GM21786 (cell line): ENCODE data around the gene ADGRL2.

Source experiments
- ATAC-seq: cut with Tn5 transposase; IDR thresholded peaks from one replicate; pipeline ENCODE4 v1.9.1; 2021; ENCODE audit not compliant: unreplicated experiment

The ADGRL2 gene

DNA sequence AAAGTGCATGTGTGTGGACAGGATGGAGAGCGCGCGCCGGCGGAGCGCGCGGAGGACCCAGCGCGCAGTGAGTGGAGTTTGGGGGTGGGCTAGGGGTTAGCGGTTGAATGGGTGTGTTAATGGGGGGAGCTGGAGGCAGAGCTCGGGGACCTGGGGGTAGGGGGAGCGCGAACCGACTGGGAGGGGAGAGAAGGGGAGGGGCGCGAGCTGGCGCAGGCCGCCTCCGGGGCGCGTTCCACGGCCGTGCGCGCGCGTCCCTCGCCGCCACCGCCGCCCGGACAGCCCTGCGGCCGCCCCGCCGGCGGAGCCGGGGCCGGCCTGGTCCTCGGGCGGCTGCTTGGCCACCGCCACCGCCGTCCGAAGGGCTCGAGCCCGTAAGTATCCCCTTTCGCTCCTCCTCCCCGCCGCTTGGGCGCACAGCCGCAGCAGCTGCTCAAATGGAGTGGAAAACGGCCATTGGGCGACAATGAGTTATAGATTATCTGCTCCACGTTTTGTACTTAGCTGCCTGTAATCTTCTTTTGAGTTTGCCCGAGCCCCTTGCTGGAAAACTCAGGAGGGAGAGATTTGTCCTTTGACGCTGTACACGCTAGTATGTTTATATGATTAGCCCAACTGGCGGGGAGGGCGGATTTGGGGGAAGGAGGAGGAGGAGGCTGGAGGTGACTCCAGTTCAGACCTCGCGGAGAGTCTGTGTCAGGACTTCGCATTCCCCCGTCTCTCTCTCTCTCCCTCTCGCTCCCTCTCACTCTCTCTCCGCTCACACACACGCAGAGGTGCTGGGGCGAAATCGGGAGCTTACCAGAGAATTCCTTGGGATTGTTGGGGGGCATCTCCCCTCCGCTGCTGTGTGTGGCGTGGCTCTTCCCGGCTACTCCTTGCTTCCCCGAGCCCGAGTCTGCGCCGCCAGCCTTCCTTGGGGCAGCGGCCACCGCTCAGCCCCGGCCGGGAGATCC, at the start of gene ADGRL2:
Gene ADGRL2, plus strand, starts transcription at position 240 of the 956 bp plus-strand sequence. CDS start 36,051 bp downstream, outside the sequence.
- no peak for ATAC-seq

DNA sequence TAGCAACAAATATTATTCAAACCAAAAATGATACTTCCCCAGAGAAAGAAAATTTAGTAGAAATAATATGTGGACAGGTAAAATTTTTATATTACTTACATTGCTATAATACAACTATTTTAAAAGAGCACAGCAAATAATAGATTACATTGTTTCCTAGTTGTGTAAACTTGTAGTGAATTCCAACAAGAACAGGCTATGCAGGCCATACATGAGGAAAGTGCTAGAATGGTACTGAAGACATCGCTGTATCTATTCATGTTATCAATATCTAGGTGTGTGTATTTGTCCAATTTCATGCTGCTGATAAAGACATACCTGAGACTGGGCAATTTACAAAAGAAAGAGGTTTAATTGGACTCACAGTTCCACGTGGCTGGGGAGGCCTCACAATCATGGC, 47.9 kb upstream of the ADGRL2 start:
- no peak for ATAC-seq

DNA sequence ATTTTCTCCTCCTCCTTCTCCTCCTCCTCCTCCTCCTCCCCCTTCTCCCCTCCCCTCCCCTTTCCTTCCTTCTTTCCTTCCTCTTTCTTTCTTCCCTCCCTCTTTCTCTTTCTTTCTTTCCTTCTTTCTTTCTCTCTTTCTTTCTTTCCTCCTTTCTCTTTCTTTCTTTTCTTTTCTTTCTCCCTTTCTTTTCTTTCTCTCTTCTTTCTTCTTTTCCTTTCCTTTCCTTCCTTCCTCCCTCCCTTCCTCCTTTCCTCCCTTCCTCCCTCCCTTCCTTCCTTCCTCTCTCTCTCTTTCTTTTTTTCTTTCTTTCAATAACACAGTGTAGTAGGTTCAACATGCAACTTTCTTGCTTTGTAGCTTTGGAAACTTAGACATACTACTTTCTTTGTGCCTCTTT, 46.3 kb upstream of the ADGRL2 start:
- ATAC-seq = no peak

DNA sequence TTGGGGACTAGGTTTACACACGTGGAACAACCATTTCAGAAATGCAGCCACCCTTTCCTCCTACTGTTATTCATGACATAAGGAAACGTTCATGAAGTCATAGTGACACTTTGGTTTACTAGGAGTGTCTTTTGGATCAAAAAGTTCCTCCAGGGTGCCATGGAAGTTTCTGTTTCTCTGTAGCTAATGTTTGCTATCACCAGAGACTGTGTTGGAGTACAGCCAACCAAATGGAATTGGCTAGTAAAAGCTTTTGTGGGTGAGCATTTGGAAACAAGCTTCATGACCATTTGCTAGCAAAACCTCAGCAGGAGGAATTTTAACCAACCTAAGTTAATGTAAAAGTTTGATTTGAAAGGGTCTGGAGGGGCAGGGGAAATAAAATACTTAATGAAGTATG, 43.9 kb upstream of the ADGRL2 start:
- ATAC-seq = no peak

DNA sequence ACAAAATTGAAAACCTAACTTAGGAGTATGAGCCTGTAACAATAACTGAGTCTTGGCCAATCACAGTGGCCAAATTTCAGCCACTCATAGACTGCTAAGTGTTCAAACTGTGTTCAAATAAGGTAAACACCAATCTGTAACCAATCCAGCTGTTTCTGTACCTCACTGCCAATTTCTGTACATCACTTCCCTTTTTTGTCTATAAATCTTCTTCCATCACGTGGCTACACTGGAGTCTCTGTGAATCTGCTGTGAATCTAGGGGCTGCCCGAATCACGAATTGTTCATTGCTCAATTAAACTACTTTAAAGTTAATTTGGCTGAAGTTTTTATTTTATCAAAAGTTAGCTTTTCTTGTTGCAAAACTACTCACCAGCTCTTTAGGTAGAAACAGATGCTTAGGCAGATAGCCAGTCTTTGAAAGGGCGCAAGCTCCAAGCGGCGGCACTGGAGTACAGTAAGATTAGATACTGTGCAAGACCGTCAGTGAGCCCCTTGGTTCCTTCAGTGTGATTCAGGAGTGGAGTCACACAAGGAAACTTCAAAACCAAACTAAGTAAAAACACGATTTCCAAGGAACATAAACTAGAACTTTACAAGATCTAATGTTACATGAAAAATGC, 43.2 kb upstream of the ADGRL2 start:
- ATAC-seq = no peak

DNA sequence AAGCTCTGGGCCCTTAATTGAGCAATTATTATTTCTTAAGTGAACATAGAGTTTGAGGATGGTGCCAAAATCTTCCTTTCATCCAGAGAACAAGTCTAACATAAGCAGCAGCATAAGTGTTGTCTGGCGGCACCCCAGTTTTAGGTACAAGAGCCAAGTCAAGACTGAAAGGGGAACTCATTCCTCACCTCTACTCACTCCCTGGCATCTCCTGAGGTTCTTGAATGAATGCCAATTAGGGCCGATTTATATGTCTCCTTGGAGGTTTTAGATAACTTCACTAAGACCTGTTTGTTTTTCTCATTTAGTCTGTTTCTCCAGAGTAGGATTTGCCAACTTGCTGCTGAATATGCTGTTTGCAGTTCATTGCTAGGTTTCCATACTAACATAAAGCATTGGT, 42.6 kb upstream of the ADGRL2 start:
- no peak for ATAC-seq

DNA sequence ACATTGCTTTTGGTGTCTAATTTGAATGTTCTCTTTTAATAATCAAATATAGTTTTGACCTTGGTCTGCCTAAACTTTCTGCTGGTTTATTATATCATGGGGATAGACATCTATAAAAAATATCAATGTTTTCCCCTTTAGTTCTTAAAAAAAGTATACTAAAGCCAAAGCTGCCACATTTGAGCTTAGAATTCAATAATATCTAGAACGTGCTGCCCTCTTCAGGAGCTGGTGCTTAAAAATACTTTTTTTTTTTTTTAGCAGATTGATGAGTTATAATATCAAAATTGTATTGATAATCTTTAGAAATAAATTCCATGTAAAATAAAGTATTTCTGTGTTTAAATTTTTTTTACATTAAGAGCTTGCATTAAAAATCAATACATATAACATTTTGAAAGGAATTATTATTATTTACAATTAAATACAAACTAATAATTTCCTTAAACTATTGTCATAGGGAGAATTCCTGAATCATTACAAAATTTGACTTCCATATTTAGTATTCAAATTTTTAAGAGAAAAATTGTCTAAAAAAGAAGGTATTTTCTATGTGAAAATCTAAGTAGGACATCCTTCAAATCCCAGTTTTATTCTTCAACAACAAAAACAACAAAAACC, 40.1 kb upstream of the ADGRL2 start:
- no peak for ATAC-seq

DNA sequence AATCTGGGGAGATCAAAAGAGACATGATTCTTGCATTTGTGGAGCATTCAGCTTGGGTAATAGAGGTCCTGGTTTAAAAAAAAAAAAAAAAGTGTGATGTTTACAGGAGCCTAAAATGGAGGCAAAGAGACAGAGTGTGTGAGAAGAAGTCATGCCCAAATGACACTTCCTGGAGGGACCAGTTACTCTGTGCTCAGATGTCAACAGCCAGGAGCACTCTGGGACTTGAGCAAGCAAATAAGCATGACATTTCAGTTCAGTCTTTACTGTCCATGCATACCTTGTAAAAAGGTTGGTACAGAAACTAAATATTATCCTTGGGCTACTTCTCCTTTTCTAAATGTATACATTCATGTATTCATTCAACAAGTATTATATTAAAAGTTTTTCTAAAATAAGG, 25.2 kb upstream of the ADGRL2 start:
- no peak for ATAC-seq

DNA sequence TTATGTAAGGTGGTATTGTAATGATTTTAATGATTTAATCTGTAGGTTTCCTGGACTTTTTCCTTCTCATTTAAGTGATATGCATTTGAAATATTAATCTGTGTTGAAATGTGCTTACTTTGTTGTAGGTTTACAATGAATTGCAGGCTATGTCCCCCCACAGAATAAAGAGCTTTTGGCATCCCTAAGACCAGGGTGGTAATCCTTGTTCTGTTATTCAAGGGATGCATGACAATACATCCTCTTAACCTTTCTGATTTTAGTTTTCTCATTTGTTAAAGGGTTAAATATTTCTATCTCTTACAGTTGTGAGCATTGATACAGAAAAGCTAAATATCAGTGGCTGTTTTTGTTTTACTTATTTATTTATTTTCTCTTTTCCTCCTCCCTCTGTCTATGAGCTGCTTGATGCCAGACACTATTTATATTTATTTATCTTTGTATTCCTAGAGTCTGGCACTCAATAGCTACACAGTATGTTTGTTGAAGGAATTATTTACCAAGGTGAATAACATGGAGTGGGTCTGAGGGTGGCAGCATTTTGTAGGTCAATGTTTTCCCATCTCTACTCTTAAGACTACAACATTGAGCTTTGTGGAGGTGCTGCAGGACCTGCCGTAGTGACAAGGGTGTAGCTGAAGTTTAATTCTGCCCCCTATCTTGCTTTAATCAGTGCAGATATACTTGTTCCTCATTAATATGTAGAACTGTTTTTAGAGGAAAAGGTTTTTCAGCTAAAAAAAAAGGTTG, 19.9 kb upstream of the ADGRL2 start:
- ATAC-seq = no peak

DNA sequence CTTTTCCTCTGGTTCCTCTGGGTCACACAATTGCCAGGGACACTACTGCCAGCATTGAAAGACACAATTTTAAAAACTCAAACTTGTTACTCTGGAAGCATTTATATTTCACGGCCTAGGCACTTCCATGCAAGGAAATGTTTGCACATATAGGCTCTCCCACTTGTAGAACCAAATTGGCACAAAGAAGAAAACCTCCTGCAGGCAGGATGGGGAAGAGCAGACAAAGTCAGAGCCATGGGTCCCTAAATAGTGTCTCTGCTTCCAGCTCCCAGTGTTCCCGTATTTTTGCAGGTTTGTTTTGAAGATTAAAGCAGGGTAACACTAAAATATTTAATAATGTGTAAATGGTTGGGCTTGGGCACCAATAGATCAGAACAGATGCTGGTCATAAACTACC, 19.0 kb upstream of the ADGRL2 start:
- no peak for ATAC-seq

DNA sequence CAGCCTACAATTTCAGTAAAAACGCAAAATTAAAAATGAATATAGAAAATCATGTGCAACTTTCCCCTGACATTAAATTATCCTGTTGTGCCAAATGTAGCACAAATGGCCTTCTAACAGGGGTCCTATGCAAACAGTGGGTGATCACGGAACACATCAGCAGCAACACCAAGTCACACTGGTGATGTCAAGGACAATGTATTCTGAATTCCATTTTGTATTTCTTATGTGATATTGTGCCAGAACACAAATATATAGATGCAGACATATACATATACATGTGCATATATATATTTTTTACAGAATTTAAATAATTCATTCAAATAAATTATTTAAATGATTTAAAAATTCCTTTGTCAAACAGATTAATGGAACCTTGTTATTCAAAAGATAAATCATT, 8.6 kb upstream of the ADGRL2 start:
- ATAC-seq = no peak

DNA sequence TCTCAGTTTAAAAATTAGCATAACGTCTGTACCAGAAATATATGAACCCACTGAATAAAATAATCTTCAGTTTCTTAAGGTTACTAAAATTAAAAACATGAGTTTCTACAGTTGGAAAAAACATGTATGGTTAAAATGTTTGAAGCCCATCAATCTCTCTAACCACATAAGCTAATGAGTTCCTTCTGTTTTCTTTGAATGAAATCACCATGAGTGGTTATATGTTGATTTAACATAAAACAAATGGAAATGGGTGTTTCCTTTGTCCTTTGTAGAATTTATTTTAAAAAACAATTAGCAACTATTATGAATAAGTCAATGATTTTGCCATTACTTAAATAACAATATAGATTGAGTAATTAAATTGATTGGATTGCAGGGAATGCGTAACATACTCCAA, 3.0 kb upstream of the ADGRL2 start:
- ATAC-seq = no peak

DNA sequence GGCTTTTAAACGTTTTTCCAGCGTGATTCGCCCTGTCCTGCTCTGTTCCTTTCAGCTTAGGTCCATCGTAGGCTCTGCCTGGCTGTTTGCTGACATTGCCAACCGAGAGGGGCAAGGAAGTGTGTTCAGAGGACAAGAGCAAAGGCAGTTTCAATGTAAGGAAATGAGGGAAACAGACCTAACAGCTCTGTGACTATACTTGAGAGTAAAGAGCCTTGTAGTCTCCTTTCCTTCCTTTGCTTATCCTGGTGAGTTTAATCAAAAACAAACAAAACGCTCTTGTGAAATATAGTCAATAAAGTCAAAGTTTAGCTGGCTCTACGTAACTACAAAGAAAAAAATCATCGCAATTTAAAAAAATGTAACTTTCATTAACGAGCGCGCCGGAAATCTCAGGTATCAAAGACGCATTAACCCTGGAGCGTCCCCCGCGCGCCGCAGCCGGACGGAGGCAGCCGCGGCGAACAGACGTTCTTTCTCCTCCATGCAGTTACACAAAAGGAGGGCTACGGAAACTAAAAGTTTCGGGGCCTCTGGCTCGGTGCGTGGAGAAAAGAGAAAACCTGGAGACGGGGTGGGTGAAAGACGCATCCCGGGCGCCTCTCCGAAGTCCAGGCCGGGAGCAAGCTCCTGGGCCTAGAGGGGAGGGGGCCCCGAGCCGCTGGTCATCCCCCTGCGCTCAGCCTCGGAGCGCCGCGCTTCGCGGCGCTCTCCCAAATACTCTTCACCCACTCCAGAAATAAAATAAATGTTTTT, 617 bp upstream of the ADGRL2 start:
- no peak for ATAC-seq

DNA sequence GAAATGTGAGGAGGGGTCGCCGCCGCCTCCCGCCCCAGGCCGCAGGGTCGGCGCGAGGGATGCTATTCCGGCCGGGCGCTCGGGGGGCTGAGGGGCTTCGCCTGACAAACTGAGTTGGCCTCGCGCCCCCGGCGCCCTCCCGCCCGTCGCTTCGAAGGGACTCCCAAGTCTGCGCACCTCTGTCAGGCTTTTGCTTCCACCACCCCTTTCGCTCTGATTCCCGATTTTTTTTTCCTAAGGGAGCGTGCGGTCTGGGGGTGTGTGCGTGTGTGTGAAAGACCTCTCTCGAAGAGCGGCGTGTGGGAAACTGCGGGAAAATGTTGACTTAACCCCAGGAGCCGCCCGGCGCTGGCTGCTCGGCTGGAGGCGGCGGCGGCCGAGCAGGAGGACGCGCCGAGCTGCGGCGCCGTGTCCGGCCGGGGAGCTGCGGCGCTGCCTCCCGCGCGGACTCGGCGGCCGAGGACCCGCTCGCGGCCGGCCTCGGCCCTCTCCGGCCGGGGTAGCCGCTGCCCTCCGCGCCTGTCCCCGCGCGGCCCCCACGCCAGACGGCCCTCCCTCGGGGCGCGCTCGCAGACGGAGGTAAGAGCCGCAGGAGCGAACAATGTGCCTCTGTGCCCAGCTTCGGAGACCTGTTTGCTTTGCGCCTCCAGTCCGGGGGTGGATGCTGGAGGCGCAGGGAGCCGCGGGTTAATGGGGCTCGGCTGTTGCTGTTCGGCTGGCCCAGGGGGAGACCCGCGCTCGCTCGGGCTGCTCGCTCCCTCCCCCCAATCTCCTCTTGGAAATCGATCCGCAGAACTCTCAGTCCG, 1.1 kb downstream of the ADGRL2 start:
- no peak for ATAC-seq

DNA sequence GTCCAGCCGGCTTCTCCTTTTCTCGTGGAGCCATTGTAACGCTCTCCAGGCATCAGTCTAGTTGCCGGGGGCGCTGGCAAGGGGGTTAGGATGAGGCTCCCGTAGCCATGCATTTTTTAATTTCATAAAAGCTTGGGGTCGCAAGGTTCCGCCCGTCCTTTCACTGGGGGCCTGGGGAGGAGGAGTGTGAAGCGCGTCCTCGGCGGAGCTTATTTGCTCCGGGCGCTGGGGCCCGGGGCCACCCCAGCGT, 1.6 kb downstream of the ADGRL2 start:
- ATAC-seq = no peak

DNA sequence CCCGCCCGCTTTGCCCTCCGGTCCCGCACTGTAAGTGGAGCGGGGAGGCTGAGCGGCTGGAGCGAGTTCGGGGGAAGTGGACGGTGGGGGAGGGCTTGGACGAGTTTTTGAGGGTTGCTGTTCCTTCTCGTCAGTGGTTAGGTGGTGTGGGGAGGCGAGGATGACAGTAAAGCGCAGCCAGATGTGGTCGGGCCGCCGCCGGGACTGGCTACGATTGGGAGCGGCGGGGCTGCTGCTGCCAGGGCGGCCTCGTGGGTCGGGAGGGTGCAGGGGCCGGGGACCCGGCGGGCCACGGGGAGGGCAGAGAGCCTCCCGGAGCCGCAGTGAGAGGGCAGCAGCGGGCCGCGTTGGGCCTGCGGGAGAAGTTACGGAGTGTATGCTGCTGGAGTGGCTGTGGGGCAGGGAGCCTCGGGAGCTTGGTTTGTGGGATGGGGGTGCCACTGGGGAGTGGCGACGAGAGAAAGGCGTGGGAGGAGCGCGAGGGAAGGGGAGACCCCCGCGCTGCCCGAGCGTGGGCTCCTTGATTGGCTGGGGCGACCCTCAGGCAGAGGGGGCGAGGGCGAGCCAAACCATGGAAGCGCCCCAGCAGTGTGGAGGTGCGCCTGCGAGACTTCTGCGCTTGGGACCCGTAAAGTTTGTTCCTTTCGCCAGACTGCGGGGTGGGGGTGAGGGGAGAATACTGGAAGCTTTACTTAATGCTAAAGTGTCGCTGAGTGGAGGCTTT, 2.1 kb downstream of the ADGRL2 start:
- ATAC-seq = no peak

DNA sequence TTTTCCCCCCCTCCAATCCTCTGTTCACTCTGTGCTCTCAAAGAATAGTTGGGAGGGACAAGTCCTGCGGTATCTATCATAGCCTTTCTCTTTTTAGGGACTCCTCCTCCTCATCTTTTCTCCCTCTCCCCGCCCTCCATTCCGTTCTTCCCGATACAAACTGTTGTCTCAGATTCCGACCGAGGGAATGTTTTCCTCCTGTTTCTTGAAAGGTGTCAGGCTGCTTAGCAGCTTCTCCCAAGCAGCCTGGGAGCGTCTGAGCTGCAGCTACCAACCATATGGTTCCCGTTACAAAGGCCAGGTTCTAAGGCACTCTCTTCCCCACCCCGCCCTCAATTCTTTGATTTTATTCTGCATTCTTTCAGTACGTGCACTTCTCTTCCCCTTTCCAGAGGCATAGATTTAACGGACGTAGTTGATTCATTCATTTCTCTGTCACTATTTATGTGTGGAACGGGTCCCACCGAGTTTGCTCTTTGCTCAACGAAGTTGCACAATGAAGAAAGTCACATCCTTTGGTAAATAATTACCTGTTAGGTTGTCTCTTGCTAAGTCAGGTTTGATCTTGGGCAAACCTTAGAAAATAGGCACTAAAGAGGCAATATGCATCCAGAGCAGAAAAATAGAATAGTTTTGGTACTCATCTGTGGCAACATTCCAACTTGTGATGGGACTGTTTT, 2.8 kb downstream of the ADGRL2 start:
- ATAC-seq = no peak

DNA sequence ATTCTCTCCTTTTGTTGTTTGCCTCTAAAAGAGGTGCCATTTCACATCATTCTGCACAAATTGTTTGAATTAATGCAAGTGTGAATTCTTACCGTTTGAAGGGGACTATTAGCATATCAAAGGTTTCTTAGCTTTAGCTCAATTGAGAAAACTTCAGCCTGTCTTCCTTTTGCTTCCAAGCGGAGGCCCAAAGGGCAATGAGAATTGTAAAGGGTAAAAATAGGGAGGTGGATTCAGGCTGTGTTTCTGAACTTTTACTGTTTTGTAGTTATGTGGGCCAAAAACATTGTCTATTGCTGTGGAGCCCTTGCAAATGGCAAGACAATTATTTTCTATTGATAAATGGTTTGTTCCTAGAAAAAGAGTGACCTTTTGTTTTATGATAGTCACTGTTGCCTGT, 3.6 kb downstream of the ADGRL2 start:
- no peak for ATAC-seq
